HAP-1 (cell line): ENCODE measurements around the gene SERPINA1.
"Not testable (repeated sequence)": the region's sequence is repeated elsewhere in the genome, so short reads cannot be mapped to it uniquely, and the experiment has no call there.

ENCODE experiments used
- DNase-seq, 2 experiments: peaks; one replicate each; pipeline ENCODE4 v3.0.0-alpha.2; 2016 to 2020; ENCODE audit warnings: low spot score in 2 of 2
- H3K27me3 ChIP-seq: fragments of 250-450 bp; sonication (Bioruptor Pico); 2 replicates; pipeline ENCODE4 v1.5.1; 2020; ENCODE audit warnings: low read depth, mild to moderate bottlenecking, moderate library complexity
- H3K36me3 ChIP-seq: fragments of 250-450 bp; sonication (Bioruptor Pico); replicated peaks from 2 replicates; pipeline ENCODE4 v1.5.1; 2020; ENCODE audit warnings: mild to moderate bottlenecking
- H3K4me1 ChIP-seq: fragments of 250-450 bp; sonication (Bioruptor Pico); 2 replicates; pipeline ENCODE4 v1.5.1; 2020; ENCODE audit warnings: mild to moderate bottlenecking
- H3K4me3 ChIP-seq: fragments of 250-450 bp; sonication (Bioruptor Pico); 2 replicates; pipeline ENCODE4 v1.5.1; 2020; ENCODE audit warnings: mild to moderate bottlenecking, moderate library complexity
- H3K9me3 ChIP-seq: fragments of 250-450 bp; sonication (Bioruptor Pico); 2 replicates; pipeline ENCODE4 v1.5.1; 2020; ENCODE audit warnings: mild to moderate bottlenecking, moderate library complexity
- in situ Hi-C: fragments of 300-500 bp; cut with MboI; formaldehyde crosslinking; loops from 3 replicates; pipeline ENCODE4 v1.14.3; 2020; ENCODE audit warnings: low sequenced_read_pairs, inconsistent platforms, mixed read lengths

SERPINA1 gene

GRCh38 chr14:94375552-94376107 is 12.8 kb downstream of the SERPINA1 start:
- Histone ChIP-seq H3K36me3 (no peaks in the 10 kb centered on the region), H3K4me1 (no peaks in the 10 kb centered on the region), H3K4me3 (no peak overlapping the region), H3K27me3 (no peaks in the 10 kb centered on the region), H3K9me3 (no peaks in the 10 kb centered on the region)
- in situ Hi-C loops: no loop called here
- DNase-seq: no peak

- Histone ChIP-seq H3K4me3 (no peak overlapping the region), H3K36me3 (no peaks in the 10 kb centered on the region), H3K27me3 (no peaks in the 10 kb centered on the region), H3K4me1 (no peaks in the 10 kb centered on the region), H3K9me3 (no peaks in the 10 kb centered on the region)
- no peak for DNase-seq
- in situ Hi-C loops: no loop called here
Observed at GRCh38 chr14:94374749-94375260, 13.6 kb downstream of the SERPINA1 start.

GRCh38 chr14:94374116-94374515 is 14.3 kb downstream of the SERPINA1 start:
- Histone ChIP-seq H3K4me3 (no peak overlapping the region), H3K27me3 (no peaks in the 10 kb centered on the region), H3K9me3 (no peaks in the 10 kb centered on the region), H3K36me3 (no peaks in the 10 kb centered on the region), H3K4me1 (no peaks in the 10 kb centered on the region)
- DNase-seq: no peak
- in situ Hi-C loops: no loop called here

- Histone ChIP-seq H3K4me3 (no peak overlapping the region), H3K27me3 (no peaks in the 10 kb centered on the region), H3K36me3 (no peaks in the 10 kb centered on the region), H3K4me1 (no peaks in the 10 kb centered on the region), H3K9me3 (no peaks in the 10 kb centered on the region)
- DNase-seq: no peak
- in situ Hi-C loops: no loop called here
Observed at GRCh38 chr14:94373708-94374107, 14.7 kb downstream of the SERPINA1 start.

- H3K4me3 ChIP-seq: no peak overlapping the region
- in situ Hi-C loops: no loop called here
- no peaks in the 10 kb centered on the region for H3K4me1 ChIP-seq
- H3K9me3 ChIP-seq: no peaks in the 10 kb centered on the region
- H3K36me3 ChIP-seq: no peaks in the 10 kb centered on the region
- DNase-seq: no peak
- H3K27me3 ChIP-seq: no peaks in the 10 kb centered on the region
Observed at GRCh38 chr14:94372021-94372605, 16.3 kb downstream of the SERPINA1 start.

GRCh38 chr14:94370524-94370910 is 17.9 kb downstream of the SERPINA1 start:
- Histone ChIP-seq H3K4me1 (no peaks in the 10 kb centered on the region), H3K4me3 (no peak overlapping the region), H3K27me3 (no peaks in the 10 kb centered on the region), H3K9me3 (no peaks in the 10 kb centered on the region), H3K36me3 (no peaks in the 10 kb centered on the region)
- DNase-seq: no peak
- in situ Hi-C loops: no loop called here

GRCh38 chr14:94369766-94370523 is 18.5 kb downstream of the SERPINA1 start:
- H3K9me3 ChIP-seq, H3K36me3 ChIP-seq, H3K27me3 ChIP-seq, H3K4me3 ChIP-seq, DNase-seq, H3K4me1 ChIP-seq, in situ Hi-C loops: not testable (repeated sequence)

GRCh38 chr14:94368956-94369355 is 19.4 kb downstream of the SERPINA1 start:
- DNase-seq: no peak
- H3K27me3 ChIP-seq: no peaks in the 10 kb centered on the region
- H3K4me1 ChIP-seq: no peaks in the 10 kb centered on the region

GRCh38 chr14:94368243-94368590 is 20.2 kb downstream of the SERPINA1 start:
- in situ Hi-C loops: no loop called here
- Histone ChIP-seq H3K4me3 (no peak overlapping the region), H3K27me3 (no peaks in the 10 kb centered on the region), H3K9me3 (no peaks in the 10 kb centered on the region), H3K4me1 (no peaks in the 10 kb centered on the region), H3K36me3 (no peaks in the 10 kb centered on the region)
- DNase-seq: no peak

More at GRCh38 chr14:94368956-94369355, 19.4 kb downstream of the SERPINA1 start:
- Histone ChIP-seq H3K9me3 (no peaks in the 10 kb centered on the region), H3K4me3 (no peak overlapping the region), H3K36me3 (no peaks in the 10 kb centered on the region)
- in situ Hi-C loops: no loop called here

- H3K4me3 ChIP-seq: no peak overlapping the region
- in situ Hi-C loops: no loop called here
- no peak for DNase-seq
- no peaks in the 10 kb centered on the region for H3K27me3 ChIP-seq
- H3K9me3 ChIP-seq: no peaks in the 10 kb centered on the region
- H3K4me1 ChIP-seq: no peaks in the 10 kb centered on the region
- H3K36me3 ChIP-seq: no peaks in the 10 kb centered on the region
Observed at GRCh38 chr14:94367347-94368242, 20.8 kb downstream of the SERPINA1 start.

- Histone ChIP-seq H3K9me3 (no peaks in the 10 kb centered on the region), H3K27me3 (no peaks in the 10 kb centered on the region), H3K36me3 (no peaks in the 10 kb centered on the region), H3K4me3 (no peak within 1 kb of the TSS), H3K4me1 (no peaks in the 10 kb centered on the region)
- no peak for DNase-seq
- in situ Hi-C loops: no loop called here
Observed at GRCh38 chr14:94366146-94366915, 22.1 kb downstream of the SERPINA1 start, which contains the start of gene SERPINA2. SERPINA2 (minus strand) TSS chr14:94366698.

GRCh38 chr14:94365624-94366023 is 22.8 kb downstream of the SERPINA1 start:
- H3K9me3 ChIP-seq: no peaks in the 10 kb centered on the region
- no peaks in the 10 kb centered on the region for H3K36me3 ChIP-seq
- no peaks in the 10 kb centered on the region for H3K4me1 ChIP-seq
- in situ Hi-C loops: no loop called here
- no peaks in the 10 kb centered on the region for H3K27me3 ChIP-seq
- no peak for DNase-seq
- H3K4me3 ChIP-seq: no peak overlapping the region

GRCh38 chr14:94364964-94365363 is 23.4 kb downstream of the SERPINA1 start:
- no peaks in the 10 kb centered on the region for H3K9me3 ChIP-seq
- no peaks in the 10 kb centered on the region for H3K4me1 ChIP-seq
- H3K36me3 ChIP-seq: no peaks in the 10 kb centered on the region
- DNase-seq: no peak
- in situ Hi-C loops: no loop called here
- no peaks in the 10 kb centered on the region for H3K27me3 ChIP-seq
- H3K4me3 ChIP-seq: no peak overlapping the region
